Stimulated activated CD8-positive, alpha-beta memory T cell treated with anti-CD3 and anti-CD28 coated beads, Interleukin-7, amount 100 ng/mL, for 1 hour (primary cell): ENCODE data around the gene LHFPL3.
"Not testable (repeated sequence)": the region's sequence is repeated elsewhere in the genome, so short reads cannot be mapped to it uniquely, and the experiment has no call there.

Source experiments
- DNase-seq, 2 donors: peaks; one replicate each; pipeline ENCODE4 v3.0.0-alpha.2; 2020; ENCODE audit warnings: low read depth in 2 of 2

LHFPL3 gene

DNA sequence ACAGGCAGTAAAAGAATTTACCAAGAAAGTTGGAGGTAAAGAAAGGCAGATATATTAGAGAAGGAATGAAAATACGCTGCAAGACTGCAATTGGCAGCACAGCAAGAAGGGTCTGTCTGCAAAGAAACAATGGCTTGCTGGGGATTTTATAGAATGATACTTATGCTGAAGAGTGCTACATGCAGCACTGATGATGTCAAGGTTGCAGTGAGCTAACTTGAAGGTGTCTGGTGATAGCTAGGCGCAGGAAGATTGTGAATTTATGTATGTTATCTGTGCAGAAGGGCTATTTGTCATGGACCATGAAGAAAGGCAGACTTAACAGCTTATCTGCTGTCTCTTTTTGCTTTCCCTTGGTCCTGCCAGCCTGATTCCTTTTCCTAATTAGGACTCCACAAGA is 366.3 kb downstream of the LHFPL3 start:
- no peak for DNase-seq

DNA sequence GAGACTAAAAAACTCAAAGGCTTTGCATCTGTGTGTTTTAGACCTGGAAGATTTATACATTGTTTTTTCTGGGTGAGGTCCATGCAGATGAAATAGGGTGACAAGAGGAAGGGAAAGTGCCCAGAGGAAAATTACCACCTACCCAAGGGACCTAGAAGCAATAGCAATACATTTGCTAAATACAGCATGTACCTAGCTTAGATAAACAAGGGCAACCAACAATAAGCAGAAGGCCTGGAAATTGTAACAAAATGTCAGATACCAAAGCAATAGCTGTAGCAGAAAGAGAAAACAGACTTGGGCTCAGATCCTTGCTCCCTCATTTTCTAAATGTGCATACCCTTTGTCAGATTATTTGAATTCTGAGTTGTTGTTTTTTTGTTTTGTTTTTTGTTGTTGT is 367.2 kb downstream of the LHFPL3 start:
- DNase-seq: no peak

DNA sequence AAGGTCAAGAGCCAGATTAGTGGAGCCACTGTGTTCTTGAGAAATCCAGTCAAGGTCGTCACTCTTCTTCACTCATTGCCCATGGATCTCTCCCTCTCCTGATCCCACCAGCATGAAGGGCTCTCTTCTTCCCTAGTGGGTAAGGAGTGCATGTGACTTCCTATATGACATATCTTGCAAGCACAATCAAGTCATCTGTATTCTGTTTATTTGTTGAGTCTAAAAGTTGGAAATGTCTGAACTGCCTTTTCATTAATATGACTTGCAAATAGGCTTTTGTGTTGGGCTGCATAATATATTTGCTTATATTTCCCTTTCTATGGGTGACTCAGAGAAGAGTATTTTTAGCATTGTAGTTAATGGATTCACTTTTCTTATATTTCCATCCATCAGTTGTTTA is 371.9 kb downstream of the LHFPL3 start:
- DNase-seq: no peak

DNA sequence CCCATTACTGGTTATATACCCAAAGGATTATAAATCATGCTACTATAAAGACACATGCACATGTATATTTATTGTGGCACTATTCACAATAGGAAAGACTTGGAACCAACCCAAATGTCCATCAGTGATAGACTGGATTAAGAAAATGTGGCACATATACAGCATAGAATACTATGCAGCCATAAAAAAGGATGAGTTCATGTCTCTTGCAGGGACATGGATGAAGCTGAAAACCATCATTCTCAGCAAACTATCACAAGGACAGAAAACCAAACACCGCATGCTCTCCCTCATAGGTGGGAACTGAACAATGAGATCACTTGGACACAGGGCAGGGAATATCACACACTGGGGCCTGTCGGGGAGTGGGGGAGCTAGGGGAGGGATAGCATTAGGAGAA is 392.6 kb downstream of the LHFPL3 start:
- not testable (repeated sequence) for DNase-seq

DNA sequence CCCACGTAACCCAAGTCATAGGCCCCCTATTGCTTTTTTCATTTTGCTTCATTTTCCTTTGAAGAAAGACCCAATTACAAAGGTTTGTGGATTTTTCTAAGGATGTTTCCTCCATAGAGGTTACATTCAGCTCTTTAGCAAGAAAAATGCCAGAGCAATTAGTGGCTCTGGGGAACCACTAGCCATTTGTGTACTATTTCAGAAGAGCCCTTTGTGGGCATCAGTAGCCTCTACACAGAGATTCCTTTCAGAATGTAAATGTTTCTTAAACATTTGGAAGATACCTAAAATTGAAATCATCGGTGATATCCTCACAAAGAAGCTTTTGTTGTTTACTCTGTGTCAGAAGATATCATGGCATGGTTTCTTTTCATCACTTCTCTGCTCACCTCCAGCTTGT is 394.6 kb downstream of the LHFPL3 start:
- no peak for DNase-seq

DNA sequence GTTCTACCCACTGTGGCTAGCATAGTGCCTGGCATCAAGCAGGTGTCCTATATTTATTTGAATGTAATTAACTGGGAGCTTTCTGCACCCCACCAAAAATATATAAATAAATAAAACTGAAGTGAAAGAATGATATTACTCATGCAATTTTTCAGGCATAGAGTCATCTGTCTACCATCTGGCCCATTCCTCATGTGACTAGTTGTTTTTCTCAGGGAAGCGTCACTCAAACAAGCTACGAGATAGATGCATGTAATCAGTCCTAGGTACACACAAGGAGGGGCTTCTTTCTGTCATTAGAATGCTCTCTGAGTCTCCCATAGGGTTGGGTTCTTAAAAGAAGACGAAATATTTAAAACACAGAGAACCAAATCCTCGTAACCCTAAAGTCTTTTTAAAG is 430.1 kb downstream of the LHFPL3 start:
- DNase-seq: no peak

DNA sequence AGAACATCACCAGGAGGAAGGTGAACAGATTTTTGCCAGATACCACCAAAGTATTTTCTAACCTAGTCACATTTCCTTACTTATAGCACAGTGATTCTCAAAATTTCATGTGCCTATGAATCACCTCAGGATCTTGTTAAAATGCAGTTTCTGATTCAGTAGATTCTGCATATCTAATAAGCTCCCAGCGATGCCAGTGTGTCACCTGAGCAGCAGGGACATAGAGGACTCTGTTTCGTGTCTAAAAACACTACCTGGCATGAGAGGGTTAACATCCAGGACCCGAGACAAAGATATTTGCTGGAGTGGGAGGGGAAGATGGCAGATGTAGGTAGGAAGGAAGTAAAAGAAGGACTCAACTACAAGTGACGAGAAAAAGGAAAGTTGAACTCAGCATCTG is 433.5 kb downstream of the LHFPL3 start:
- no peak for DNase-seq

DNA sequence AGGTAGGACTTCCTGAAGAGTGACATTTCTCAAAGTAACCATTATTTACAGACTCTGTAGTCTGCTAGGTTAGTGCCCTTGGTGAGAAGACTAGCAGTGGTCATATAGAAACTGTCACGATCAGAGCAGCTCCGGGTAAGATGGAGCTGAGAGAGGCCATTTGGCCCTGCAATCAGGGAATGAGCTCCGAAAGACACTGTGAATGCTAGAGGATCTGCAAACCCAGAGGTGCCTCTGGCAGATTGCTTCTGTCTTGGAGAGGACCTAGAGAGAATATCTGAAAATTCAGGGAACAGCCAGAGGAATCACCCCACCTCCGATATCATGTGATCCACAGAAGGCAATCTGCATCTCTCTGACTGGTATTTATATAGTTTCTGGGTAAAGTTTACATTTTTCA is 438.7 kb downstream of the LHFPL3 start:
- no peak for DNase-seq

DNA sequence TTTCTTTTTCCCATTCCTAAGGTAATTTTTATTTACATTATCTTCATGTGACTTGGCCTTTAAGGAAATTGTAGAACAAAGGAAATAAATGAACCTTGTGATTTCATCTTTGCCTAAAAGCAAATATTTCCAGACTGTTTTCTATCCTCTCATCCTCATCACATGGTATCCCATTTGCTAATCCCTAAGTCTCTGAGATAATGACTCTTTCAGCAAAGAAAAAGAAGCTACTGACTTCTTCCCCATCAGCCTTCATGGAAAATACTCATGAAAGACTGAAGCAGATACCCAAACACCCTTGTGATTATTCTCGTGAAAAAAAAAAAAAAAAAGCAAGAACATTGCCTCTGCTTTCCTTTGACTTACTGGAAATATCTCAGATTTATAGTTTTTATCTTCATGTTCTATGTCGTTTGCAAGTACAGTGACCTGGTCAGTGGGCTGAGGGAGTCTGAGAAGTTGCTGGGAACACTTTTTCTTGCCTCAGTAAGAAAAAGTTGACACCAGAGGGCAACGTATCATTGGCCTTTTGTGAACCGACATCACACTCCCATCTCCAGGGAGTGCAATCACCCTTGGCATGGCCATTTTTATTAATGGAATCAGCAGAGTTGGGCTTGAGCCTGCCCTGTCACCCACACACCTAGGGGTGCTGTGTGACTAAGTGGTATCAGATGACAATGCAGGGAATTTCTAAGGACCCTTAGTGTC is 439.6 kb downstream of the LHFPL3 start:
- no peak for DNase-seq

DNA sequence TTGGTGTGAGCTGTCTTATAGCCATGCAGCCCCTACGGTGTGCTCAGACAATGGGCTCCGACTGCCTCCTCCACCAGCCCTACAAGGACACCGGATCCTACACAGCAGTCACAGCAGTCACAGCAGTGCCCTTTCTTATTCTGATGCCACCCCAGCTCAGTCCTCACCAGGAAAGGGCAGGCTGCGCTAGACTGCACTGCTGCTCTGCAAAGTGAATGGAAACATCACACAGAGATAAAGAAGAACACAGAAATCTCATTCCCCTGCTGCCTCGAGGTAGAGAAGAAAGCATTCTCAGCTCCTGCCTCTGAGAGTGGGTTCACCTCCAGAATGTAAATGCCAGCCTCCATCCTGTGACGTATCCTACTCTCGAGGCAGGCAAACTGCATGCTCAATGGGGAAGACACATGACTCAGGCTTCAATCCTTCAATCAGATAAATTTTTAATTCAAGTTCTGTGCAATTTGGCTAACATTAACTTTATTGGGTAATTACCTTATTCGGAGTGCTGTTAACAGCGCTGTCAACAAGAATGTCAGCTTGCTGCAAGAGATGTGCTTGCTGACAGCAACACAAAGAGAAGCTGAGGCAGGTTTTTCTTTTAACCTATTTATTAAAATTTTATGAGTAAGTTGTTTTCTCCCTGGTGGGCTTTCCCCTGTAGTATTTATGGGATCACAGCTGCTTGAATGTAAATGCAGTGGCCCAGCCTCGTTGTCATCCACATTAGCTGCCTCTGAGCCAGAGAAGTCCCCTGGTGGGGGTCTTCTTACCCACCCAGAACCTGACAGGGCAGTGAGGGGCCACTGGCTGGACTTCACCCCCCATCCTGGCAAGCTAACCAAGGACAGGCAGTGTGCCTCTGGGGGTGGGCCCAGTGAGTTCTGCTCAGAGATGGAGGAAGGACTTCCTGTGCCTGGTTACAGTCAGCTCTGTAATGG is 444.3 kb downstream of the LHFPL3 start:
- no peak for DNase-seq

DNA sequence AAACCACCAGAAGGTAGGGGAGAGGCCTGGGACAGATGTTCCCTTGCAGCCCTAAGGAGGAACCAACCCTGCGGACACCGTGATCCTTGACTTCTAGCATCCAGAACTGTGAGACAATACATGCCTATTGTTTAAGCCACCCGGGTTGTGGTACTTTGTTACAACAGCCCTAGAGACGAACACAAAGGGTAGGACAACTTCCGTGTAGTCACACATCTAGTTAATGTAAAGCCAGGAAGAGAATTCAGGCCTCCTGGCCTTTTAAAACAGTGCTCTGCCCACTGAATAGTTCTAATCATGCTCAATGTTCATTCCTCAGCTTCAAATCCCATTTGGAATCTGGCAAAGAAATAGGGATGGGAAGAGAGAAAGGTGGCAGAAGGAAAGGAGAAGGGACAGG is 445.4 kb downstream of the LHFPL3 start:
- DNase-seq: no peak

DNA sequence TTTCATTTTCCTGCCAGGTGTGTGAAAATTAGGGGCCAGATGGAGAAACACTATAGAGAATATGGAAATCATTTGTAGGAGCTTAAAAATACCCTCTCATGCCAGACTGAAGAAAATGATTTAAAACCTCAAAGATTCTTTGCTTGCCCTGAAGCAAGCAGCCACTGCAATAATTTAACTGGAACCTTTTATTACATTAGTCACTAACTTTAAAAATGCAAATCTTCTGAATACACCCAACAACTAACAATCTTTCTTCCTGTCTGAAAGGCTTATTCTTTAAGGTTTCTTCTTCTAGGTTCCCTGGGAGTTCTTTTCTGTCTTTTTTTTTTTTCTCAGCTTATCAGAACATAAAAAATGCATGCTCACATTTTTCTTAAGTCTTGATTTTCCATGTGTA is 447.1 kb downstream of the LHFPL3 start:
- DNase-seq: no peak

DNA sequence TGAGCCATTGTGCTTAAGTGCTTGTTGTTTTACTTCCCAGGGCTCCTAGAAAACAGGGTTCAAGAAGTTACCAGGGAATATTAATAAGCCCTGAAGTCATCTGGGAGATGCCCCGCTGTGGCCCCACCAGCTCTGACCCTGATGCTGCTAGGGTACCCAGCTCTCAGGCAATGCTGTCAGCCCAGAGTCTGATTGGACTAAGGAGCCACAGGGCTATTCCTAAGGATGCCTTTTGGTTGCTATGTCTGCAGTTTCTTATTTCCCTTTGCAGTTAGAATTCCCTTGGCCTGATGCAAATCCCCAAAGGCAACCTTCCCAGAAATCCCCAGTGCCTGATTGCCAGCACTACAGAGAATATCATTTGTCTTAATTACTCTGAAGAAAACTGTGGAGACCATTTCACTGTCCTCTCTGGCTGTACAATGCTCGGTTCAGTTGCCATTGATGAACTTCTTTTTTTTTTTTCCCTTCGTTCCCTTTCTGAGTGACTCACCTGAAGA is 448.9 kb downstream of the LHFPL3 start:
- no peak for DNase-seq

DNA sequence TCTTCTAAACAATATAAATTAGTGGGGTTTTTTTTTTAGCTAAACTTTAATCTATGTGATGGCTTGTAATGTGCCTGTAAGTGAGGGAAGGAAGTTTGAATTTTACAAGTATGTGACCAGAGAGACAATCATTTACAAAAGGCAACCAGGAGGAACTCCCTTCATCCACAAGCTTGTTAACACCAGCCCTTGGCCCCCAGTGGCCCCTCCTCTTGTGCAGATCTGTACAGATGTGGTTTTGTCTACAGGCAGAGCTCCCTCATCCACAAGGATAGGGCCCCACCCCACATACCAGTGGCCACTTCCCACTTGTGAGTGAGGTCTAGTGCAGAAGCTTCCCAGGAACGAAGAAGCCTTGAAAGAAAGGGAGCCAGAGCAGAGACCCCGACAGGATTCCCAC is 451.5 kb downstream of the LHFPL3 start:
- DNase-seq: no peak

DNA sequence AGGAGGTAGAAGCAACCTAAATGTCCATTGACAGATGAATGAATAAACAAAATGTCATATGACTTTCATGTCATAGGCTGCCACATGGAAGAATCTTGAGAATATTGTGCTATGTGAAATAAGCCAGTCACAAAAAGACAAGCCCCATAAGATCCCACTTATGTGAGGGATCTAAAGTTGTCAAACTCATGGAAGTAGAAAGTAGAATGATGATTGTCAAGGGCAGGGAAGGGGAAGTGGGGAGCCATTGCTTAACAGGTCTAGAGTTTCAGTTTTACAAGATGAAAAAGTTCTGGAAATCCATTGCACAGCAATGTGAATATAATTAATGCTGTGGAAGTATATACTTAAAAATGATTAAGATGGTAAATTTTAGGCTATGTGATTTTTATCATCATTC is 456.3 kb downstream of the LHFPL3 start:
- no peak for DNase-seq

DNA sequence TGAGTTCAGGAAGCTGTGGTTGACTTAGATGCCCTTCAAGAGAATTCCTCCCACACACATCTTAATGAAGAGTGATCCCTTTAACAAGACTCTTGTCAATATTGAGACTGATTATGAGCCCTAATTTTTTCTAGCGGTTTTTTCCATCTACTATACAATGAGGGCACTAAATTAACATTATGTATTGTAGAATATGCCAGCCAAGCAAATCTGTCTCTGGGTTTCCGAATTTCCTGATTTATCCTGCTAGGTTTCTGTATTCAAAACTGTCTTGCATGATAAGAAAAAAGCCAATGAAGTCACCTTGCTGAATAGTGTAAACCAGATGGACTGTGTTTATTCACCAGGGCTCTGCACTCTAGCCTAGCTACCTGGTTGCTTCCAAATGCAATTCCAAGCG is 461.4 kb downstream of the LHFPL3 start:
- DNase-seq: no peak

DNA sequence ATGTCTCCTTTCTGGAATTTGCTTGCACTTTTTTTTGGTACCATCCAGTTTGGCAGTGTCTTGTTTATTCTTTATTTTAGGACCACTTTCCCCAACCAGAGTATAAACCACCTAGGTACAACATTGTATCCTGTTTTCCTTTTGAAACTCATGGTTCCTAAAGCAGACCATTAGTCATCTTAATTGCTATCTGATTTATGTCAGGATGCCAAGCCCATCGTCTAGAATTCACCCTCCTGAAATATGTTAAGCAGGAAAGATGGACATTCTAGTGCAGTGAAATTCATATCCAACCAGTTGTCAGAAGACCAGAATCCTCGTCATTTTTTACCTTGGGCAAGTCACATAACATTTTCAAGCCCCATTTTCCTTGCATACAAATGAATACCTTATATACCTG is 462.0 kb downstream of the LHFPL3 start:
- no peak for DNase-seq

DNA sequence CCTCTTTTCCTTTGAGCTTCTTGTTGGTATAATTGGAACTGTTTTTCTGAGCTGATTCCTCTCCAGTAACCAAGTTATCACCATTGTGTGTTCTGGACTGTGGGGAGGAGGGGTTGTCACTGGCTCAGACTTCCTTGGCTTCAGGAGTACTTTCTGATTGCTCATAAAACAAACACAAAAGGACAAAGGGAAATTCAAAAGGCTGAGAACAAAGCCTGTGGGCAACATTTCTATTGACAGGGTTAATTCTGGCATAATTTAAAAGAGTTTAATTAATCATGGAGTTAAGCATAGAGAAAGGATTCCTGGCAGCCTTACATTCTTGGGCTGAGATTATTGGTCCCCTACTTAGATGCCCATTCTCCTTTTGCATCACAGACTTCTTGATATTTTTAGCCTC is 462.7 kb downstream of the LHFPL3 start:
- no peak for DNase-seq

DNA sequence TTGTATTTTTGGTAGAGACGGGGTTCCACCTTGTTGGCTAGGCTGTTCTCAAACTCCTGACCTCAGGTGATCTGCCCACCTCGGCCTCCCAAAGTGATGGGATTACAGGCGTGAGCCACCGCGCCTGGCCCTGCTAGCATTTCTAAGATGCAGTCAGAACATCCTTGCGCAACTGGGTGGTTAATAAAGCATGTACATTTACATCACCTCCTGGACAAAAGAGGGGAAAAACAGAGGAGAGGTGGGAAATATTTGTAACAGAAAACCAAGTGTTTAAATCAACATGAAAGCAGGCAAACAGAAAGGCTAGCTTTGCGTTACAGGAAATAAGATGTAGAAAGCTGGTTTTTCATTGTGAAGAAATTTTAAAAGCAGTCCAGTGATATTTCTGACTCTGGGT is 464.7 kb downstream of the LHFPL3 start:
- no peak for DNase-seq

DNA sequence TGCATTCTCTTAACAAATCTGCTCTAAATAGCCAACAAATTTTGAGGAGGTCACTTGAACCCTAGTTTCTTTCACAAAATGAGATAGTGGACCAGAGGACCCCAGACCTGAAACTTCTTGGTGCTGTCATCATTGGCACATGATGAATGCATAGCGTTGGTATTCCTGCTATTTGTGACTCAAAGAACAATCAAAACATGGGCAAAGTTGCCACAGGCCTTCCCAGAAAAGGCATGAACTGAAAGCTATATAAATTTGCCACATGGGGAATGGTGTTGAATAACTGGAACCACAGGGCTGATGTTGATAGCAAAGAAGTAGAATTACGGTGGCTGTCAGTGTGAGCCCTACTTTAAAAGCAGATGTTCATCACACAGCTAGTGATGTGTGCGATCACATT is 465.8 kb downstream of the LHFPL3 start:
- DNase-seq: no peak

DNA sequence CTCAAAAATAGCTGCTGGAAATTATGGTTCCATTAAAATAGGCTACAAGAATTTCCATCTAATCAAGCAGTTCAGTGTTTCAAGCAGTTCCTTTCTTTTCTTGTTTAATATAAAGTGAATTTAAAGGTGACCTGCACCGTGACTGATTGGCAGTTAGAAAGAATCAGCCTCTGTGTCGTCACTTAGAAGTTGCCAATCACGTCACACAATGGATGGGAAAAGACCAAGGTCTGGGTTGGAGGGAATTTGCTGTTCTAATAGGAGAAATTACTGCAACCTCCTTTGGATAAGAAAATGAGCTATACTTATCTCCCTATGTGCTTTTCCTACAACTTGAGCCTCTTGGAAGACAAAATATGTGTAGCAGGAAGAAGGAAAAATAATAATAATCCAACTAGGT is 466.2 kb downstream of the LHFPL3 start:
- DNase-seq: no peak

DNA sequence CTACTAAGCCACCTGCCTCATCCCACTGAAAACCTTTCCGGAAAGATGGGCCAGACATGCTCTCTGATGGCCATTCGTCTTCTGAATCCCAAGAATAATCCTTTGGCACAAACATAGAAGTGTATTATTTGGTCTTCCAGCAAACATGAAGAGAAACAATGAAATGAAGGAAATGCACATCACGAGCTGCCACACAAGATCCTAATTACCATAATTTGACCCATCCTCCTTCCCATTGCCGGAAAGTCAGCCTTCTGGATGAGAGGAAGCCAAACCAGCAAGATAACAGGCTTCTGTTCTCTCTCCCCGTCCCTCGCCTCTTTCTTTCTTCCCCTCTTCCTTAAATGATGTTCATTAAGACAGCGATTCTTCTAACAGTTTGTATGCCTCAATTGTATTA is 466.7 kb downstream of the LHFPL3 start:
- DNase-seq: no peak
